KMS-11 (cell line): ENCODE data around the gene KCNAB3.

Experiments
- H2AFZ ChIP-seq: fragments of 200-600 bp; sonication (generic); 2 replicates; pipeline ENCODE4 v1.6.1; 2016; ENCODE audit warnings: antibody characterized with exemption, mixed run types, low read depth
- H3K27ac ChIP-seq: fragments of 200-600 bp; sonication (generic); 2 replicates; pipeline ENCODE4 v1.6.1; 2016; ENCODE audit warnings: mild to moderate bottlenecking, mixed run types
- H3K27me3 ChIP-seq: fragments of 200-600 bp; sonication (generic); 2 replicates; pipeline ENCODE4 v1.6.1; 2017; ENCODE audit warnings: mild to moderate bottlenecking, low read depth, mixed run types, moderate library complexity; ENCODE audit not compliant: insufficient read depth
- H3K36me3 ChIP-seq: fragments of 200-600 bp; sonication (generic); 2 replicates; pipeline ENCODE4 v1.6.1; 2017; ENCODE audit warnings: mild to moderate bottlenecking, mixed run types; ENCODE audit not compliant: insufficient read depth
- H3K4me1 ChIP-seq: fragments of 200-600 bp; sonication (generic); 2 replicates; pipeline ENCODE4 v1.6.1; 2016; ENCODE audit warnings: mild to moderate bottlenecking, low read depth, mixed run types; ENCODE audit not compliant: poor library complexity, severe bottlenecking
- H3K4me2 ChIP-seq: fragments of 200-600 bp; sonication (generic); 2 replicates; pipeline ENCODE4 v1.7.0; 2016; ENCODE audit warnings: mild to moderate bottlenecking, mixed run types
- H3K4me3 ChIP-seq: fragments of 200-600 bp; sonication (generic); IDR thresholded peaks from 2 replicates; pipeline ENCODE4 v1.6.1; 2017; ENCODE audit warnings: low read depth, low read length, mixed read lengths; ENCODE audit not compliant: insufficient read depth
- H3K79me2 ChIP-seq: fragments of 200-600 bp; sonication (generic); 2 replicates; pipeline ENCODE4 v1.6.1; 2016; ENCODE audit warnings: low read depth, mixed run types; ENCODE audit not compliant: insufficient read depth
- H3K9ac ChIP-seq: fragments of 200-600 bp; sonication (generic); 2 replicates; pipeline ENCODE4 v1.6.1; 2016; ENCODE audit warnings: mild to moderate bottlenecking, mixed run types
- H4K20me1 ChIP-seq: fragments of 200-600 bp; sonication (generic); 2 replicates; pipeline ENCODE4 v1.6.1; 2016; ENCODE audit warnings: mild to moderate bottlenecking, mixed run types; ENCODE audit not compliant: insufficient read depth
- TF ChIP-seq, protein P1 (sequence below): fragments of 200-600 bp; sonication (generic); conservative IDR thresholded peaks from 2 replicates; pipeline ENCODE4 v1.6.1; 2017; ENCODE audit warnings: low read depth, mild to moderate bottlenecking, antibody characterized with exemption, low read length, moderate library complexity, mixed read lengths

Gene KCNAB3

DNA sequence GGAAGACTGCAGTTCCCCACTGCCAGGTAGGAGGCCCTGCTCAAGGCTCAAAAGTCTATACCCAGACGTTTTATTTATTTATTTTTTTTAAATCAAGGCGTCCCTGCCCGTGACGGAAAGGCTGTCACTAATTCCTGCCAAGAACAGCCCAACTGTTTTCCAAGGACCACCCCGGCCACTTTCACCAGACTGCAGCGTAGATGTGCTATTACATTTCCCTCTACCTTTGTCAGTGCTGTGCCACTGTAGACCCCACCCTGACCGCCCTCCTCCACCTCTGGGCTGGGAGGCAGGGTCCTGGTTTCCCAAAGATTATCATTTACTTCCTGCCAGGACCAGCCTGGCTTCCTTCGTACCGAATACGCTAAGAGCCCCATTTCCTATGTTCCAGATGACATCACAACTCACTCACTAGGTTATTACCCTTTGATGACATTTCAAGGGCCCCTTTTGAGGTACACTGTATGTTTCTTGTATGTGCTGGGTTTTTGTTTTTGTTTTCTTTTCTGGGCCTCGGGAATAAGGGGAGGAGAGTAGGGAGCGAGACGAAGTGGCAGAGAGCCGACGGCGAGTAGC lies 7.3 kb downstream of the KCNAB3 start:
- H2AFZ ChIP-seq, result no peak overlapping the region
- no peaks in the 10 kb centered on the region for H4K20me1 ChIP-seq
- H3K79me2 ChIP-seq, result no peaks in the 10 kb centered on the region
- H3K4me2 ChIP-seq, result no peak overlapping the region
- H3K36me3 ChIP-seq, result no peaks in the 10 kb centered on the region
- H3K4me3 ChIP-seq, result no peak overlapping the region
- no peaks in the 10 kb centered on the region for H3K4me1 ChIP-seq
- TF ChIP-seq, protein P1, sequence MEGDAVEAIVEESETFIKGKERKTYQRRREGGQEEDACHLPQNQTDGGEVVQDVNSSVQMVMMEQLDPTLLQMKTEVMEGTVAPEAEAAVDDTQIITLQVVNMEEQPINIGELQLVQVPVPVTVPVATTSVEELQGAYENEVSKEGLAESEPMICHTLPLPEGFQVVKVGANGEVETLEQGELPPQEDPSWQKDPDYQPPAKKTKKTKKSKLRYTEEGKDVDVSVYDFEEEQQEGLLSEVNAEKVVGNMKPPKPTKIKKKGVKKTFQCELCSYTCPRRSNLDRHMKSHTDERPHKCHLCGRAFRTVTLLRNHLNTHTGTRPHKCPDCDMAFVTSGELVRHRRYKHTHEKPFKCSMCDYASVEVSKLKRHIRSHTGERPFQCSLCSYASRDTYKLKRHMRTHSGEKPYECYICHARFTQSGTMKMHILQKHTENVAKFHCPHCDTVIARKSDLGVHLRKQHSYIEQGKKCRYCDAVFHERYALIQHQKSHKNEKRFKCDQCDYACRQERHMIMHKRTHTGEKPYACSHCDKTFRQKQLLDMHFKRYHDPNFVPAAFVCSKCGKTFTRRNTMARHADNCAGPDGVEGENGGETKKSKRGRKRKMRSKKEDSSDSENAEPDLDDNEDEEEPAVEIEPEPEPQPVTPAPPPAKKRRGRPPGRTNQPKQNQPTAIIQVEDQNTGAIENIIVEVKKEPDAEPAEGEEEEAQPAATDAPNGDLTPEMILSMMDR, result no peak
- H3K27ac ChIP-seq, result no peak overlapping the region
- no peaks in the 10 kb centered on the region for H3K27me3 ChIP-seq
- no peak overlapping the region for H3K9ac ChIP-seq

DNA sequence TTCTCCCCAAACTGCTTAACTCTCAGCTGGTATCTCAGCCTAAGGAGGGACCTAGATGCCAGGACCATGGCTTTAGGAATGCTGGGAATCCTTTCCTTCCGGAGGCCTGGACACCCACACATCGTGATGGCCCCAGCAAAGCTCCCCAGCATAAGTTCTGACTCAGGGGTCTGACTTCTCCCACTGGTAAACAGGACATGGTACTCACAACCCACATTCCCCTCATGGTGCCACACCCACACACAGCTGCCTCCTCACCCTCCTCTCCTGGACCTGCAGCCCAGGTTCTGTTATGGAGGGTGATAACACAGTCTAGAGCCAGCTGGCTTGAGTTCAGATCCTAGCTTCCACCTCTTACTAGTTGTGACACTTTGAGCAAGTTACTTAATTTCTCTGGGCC lies 12.8 kb downstream of the KCNAB3 start:
- Histone ChIP-seq H3K36me3 (no peaks in the 10 kb centered on the region), H3K27ac (no peak overlapping the region), H3K9ac (no peak overlapping the region; the same call in 1 of the 2 replicates), H3K27me3 (no peaks in the 10 kb centered on the region), H3K79me2 (no peaks in the 10 kb centered on the region), H2AFZ (no peak overlapping the region), H3K4me1 (no peaks in the 10 kb centered on the region), H3K4me3 (no peak overlapping the region), H4K20me1 (no peaks in the 10 kb centered on the region), H3K4me2 (peak overlapping the region; percentile 25; the same call in 1 of the 2 replicates)
- TF ChIP-seq, protein P1, result no peak

DNA sequence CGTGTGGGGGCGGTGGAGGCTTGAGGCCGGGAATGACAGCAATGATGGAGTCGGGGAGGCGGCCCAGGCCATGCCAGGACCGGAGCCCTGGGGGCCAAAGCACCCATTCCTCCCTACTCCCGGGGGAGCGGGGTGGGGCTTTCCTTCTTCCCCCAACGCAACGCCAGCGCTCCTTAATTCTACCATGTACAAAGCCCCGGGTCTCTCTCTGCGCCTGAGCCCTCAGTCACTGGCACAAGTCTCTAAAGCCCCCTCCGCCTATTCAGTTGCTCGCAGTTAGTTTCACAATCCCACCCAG lies 13.3 kb downstream of the KCNAB3 start:
- TF ChIP-seq, protein P1, result no peak
- Histone ChIP-seq H3K9ac (peak overlapping the region; percentile 57; the same call in 1 of the 2 replicates), H2AFZ (peak overlapping the region; percentile 30; the same call in 1 of the 2 replicates), H3K4me3 (no peak overlapping the region), H3K79me2 (no peaks in the 10 kb centered on the region), H3K4me1 (no peaks in the 10 kb centered on the region), H3K27me3 (no peaks in the 10 kb centered on the region), H3K4me2 (peak overlapping the region; percentile 25; the same call in 1 of the 2 replicates), H3K36me3 (no peaks in the 10 kb centered on the region), H3K27ac (peak overlapping the region; percentile 66; the same call in 1 of the 2 replicates), H4K20me1 (no peaks in the 10 kb centered on the region)

DNA sequence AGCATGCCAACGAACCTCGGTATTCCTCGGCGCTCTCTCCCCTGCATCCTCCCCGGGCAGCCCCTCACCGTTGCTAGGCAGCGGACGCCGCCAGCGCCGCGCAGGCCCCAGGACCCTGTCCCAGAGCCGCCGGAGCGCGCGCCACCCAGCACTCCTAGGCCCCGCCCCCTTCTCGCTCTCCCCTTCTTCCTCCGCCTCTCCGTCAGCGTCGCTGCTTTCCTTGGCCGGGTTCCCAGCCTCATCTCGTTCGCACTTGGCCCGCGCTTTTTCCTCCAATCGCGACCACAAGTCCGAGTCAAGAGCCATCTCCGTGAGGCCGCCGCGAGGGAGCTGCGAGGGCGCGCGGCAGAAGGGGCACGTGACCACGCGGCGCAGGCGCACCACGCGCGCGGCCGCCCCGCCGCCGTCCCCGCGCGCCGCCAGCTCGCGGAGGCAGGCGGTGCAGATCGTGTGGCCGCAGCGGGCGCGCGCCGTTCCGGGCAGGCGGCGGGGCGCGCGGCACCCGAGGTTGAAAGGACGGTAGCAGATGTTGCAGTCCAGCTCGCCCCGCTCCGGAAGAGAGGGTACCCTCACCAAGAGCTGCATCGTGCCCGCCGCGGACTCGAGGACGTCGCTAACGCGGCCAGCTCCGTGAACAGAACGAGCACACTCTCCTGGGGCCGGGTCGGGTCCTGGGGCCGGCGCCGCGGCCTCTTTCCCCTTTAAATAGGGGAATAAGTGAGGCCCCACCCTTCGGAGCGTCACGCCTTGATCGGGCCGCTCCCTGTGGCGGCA lies 13.9 kb downstream of the KCNAB3 start, which contains the start of gene RNF227:
Gene RNF227, minus strand, starts transcription at position 679 of the 774 bp plus-strand sequence. Its CDS starts 94 bp downstream, at position 585.
- H4K20me1 ChIP-seq, result no peaks in the 10 kb centered on the region

More for the DNA sequence above, 13.9 kb downstream of the KCNAB3 start, which contains the start of gene RNF227:
- Histone ChIP-seq H3K4me2 (peak within 1 kb of the TSS; percentile 25; the same call in 1 of the 2 replicates), H2AFZ (peak within 1 kb of the TSS; percentile 30; the same call in 1 of the 2 replicates), H3K79me2 (no peaks in the 10 kb centered on the region), H3K9ac (peak within 1 kb of the TSS; percentile 57; the same call in 1 of the 2 replicates), H3K27ac (peak within 1 kb of the TSS; percentile 66; the same call in 1 of the 2 replicates), H3K4me3 (no peak within 1 kb of the TSS), H3K27me3 (no peaks in the 10 kb centered on the region), H3K4me1 (no peaks in the 10 kb centered on the region), H3K36me3 (no peaks in the 10 kb centered on the region)
- TF ChIP-seq, protein P1, result no peak
